ENCODE measurements around the gene ADAMTS2. TPM values are rescaled to one million over a fixed set of nuclear protein-coding genes. Genes with fewer than 3 reads are reported as not detected.

ADAMTS2 gene
- total RNA-seq, 1 experiment from 2014 or later = 3.9 TPM

DNA sequence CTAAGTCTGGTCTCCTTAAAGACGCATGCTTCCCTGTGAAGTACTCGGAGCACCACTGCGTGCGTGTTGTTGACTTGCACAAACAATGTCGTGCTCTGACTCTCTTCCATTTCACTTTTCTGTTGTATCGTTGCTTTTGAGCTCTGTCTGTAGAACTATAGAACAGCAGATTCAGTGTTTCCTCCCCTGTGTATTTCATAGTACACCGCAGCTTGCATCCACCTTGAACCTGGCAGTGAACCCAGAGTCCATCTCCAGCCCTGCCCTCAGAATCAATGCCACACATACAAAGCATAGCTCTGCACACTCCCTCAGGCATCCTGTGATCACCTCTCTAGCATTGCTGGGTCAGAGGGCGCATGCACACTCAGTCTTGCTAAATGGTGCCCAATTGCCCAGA, 37.2 kb upstream of the ADAMTS2 start:
- H2AFZ ChIP-seq (ENCODE audit: low read depth, low read length, poor library complexity, severe bottlenecking) = no peak overlapping the region
- no peaks in the 10 kb centered on the region for H4K20me1 ChIP-seq (ENCODE audit: insufficient read depth)
- intact Hi-C loops (cut with micrococcal nuclease) = no loop called here
- no peaks in the 10 kb centered on the region for H3K4me1 ChIP-seq (ENCODE audit: control insufficient read depth in 1 of 2, insufficient read depth in 2 of 2, low read length in 2 of 2)
- H3K9me2 ChIP-seq (ENCODE audit: insufficient read depth) = no peaks in the 10 kb centered on the region
- no peaks in the 10 kb centered on the region for H3K9me3 ChIP-seq (ENCODE audit: control insufficient read depth in 1 of 2, insufficient read depth in 1 of 2, low read depth in 1 of 2, low read length in 2 of 2)
- no peak overlapping the region for H3K4me3 ChIP-seq (replicated peaks in 1 of 2; ENCODE audit: low read depth in 1 of 2, low read length in 2 of 2)
- H3K27ac ChIP-seq (ENCODE audit: low read depth, low read length) = no peak overlapping the region
- no peaks in the 10 kb centered on the region for H3K36me3 ChIP-seq (ENCODE audit: control insufficient read depth in 1 of 2, insufficient read depth in 2 of 2, low read length in 2 of 2)
- DNase-seq (ENCODE audit: low read depth, low spot score) (no peak), ATAC-seq (no peak)
- H3K27me3 ChIP-seq (ENCODE audit: insufficient read depth, low read length) = no peaks in the 10 kb centered on the region
- ChIA-PET POLR2A (no interaction called here), RAD21 (ENCODE audit: low non-redundant PET in 1 of 2, low total read pairs in 2 of 2, uncharacterized antibody in 2 of 2, unreplicated experiment in 2 of 2) (no interaction called here), CTCF (no interaction called here)
- BruUV-seq (replicated peaks) = no TSS peak
- no peak for TF ChIP-seq ZFX (IDR thresholded peaks at IDR 0.05)
- no peak for TF ChIP-seq JUND (IDR thresholded peaks at IDR 0.05)
- TF ChIP-seq, protein P1, sequence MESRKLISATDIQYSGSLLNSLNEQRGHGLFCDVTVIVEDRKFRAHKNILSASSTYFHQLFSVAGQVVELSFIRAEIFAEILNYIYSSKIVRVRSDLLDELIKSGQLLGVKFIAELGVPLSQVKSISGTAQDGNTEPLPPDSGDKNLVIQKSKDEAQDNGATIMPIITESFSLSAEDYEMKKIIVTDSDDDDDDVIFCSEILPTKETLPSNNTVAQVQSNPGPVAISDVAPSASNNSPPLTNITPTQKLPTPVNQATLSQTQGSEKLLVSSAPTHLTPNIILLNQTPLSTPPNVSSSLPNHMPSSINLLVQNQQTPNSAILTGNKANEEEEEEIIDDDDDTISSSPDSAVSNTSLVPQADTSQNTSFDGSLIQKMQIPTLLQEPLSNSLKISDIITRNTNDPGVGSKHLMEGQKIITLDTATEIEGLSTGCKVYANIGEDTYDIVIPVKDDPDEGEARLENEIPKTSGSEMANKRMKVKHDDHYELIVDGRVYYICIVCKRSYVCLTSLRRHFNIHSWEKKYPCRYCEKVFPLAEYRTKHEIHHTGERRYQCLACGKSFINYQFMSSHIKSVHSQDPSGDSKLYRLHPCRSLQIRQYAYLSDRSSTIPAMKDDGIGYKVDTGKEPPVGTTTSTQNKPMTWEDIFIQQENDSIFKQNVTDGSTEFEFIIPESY (IDR thresholded peaks at IDR 0.05; ENCODE audit: extremely low read depth, insufficient replicate concordance, low read length) = no peak
- no peak for TF ChIP-seq EGR1 (IDR thresholded peaks at IDR 0.05; ENCODE audit: low read depth)
- TF ChIP-seq, protein P2, sequence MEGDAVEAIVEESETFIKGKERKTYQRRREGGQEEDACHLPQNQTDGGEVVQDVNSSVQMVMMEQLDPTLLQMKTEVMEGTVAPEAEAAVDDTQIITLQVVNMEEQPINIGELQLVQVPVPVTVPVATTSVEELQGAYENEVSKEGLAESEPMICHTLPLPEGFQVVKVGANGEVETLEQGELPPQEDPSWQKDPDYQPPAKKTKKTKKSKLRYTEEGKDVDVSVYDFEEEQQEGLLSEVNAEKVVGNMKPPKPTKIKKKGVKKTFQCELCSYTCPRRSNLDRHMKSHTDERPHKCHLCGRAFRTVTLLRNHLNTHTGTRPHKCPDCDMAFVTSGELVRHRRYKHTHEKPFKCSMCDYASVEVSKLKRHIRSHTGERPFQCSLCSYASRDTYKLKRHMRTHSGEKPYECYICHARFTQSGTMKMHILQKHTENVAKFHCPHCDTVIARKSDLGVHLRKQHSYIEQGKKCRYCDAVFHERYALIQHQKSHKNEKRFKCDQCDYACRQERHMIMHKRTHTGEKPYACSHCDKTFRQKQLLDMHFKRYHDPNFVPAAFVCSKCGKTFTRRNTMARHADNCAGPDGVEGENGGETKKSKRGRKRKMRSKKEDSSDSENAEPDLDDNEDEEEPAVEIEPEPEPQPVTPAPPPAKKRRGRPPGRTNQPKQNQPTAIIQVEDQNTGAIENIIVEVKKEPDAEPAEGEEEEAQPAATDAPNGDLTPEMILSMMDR (IDR thresholded peaks at IDR 0.05 in 2 of 3, conservative IDR thresholded peaks at IDR 0.05 in 1 of 3; ENCODE audit: borderline replicate concordance in 1 of 3, insufficient read depth in 1 of 3, low read depth in 2 of 3, low read length in 2 of 3) = no peak
- TF ChIP-seq POLR2A (IDR thresholded peaks at IDR 0.05; ENCODE audit: borderline replicate concordance, extremely low read depth, insufficient read depth, insufficient read length) = no peak
- no peak for TF ChIP-seq SRF (IDR thresholded peaks at IDR 0.05; ENCODE audit: low read depth)
- no peak for TF ChIP-seq RAD21 (IDR thresholded peaks at IDR 0.05; ENCODE audit: low read depth)
- no peak for TF ChIP-seq CEBPB (IDR thresholded peaks at IDR 0.05; ENCODE audit: low read depth)
- TF ChIP-seq YY1 (IDR thresholded peaks at IDR 0.05; ENCODE audit: extremely low read depth, insufficient replicate concordance, low read depth, low read length) = no peak
- no peak for TF ChIP-seq ZNF274 (IDR thresholded peaks at IDR 0.05; ENCODE audit: low read depth, low read length)
- no peak for TF ChIP-seq TCF7L2 (IDR thresholded peaks at IDR 0.05; ENCODE audit: borderline replicate concordance, extremely low read depth, insufficient read depth, insufficient read length)
- no peak for TF ChIP-seq SP1 (IDR thresholded peaks at IDR 0.05; ENCODE audit: low read depth)
- H3K4me2 ChIP-seq (ENCODE audit: low read length) = no peak overlapping the region
- H3K79me2 ChIP-seq (ENCODE audit: insufficient read depth, low read length) = no peaks in the 10 kb centered on the region
- no peak overlapping the region for H3K9ac ChIP-seq (ENCODE audit: low read length)

Data from HCT116 (cell line).